ENCODE data around the gene MRPL27.
"Not testable (repeated sequence)": the region's sequence is repeated elsewhere in the genome, so short reads cannot be mapped to it uniquely, and the experiment has no call there.

The MRPL27 gene

GRCh38 chr17:50344731-50345365, 28.1 kb downstream of the MRPL27 start:
- no peak for DNase-seq

DNA sequence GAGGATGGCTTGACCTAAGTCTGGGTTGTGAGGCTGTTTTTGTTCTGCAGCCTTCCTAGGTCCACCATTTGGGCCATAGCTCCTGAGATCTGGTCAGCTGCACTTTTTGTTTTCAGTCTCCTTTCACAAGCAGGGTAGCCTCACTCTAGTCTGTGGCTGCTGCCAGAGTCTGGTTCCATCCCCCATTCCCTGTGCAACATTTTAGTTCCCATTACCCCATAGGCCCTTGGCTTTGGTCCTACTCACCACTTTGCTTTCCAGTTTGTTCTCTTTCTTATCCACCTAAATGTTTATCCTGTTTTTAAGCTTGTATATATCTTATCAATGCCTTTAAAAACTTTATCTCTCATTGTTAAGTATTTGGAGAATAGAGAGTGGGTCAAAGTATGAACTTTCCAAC, 33.6 kb downstream of the MRPL27 start:
- no peak for DNase-seq

DNA sequence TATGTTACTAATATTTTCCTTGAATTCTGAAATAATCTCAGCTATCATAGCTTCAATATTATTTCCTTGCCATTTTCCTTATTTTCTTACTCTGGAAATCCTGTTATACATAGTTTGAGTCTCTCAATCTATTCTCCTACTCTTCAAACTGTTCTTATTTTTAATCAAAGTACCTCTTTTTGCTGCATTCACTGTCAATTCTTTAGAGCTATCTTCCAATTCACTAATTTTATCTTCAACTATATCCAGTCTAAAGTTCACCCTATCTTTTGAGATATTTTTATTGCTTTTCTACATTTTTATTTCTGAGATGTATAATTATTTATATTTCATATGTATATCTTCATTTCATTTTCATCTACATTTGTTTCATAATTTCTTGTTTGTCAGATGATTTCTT, 34.3 kb downstream of the MRPL27 start:
- no peak for DNase-seq

DNA sequence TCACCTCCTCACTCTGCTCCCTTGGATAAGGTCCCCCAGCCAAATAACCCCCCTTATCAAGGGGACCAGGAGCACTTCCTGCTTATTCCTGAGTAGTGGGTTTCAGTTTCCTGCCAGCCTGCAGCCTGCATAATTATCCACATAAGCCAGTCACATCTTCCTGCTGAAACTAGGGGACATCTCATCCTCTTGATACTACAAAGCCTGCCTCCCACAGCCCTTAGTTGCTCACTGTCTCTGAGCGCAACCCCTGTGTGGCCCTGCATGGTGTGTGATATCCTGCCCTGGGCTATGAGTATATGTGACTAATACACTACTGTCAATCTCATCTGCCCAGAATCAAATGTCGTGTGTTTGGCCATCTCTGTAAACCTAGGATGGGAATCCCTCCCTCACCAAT, 35.0 kb downstream of the MRPL27 start:
- DNase-seq: no peak

DNA sequence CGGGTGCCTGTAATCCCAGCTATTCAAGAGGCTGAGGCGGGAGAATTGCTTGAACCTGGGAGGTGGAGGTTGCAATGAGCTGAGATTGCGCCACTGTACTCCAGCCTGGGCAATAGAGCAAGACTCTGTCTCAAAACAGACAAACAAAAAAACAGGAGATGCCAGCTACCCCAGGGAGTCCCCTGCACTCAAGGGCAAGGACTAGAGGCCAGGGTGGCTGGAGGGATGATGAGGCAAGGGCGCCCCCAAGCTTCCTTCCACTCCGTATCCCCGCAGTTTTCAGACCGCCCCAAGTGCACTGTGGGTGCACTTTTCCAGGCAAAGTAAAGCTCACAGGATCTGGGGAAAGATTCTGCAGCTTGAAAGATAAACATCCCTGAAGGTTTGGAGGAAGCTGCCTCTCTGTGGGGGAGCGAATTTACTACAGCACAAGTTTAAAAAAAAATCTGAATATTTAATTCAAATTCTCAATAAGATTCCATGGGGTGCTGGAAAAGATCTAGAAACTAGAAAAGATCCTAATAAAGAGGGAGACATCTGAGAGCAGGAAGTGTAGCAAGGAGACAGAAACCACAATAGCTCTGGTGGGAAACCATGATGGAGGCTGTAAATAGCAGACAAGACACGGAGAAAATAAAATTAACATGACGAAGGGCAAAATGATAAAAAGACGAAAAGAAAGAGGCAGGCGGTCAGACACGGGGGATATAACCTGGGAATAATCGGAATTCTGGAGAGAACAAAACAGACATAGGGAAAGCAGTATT, 39.5 kb downstream of the MRPL27 start:
- not testable (repeated sequence) for DNase-seq

- DNase-seq: no peak
Measured at GRCh38 chr17:50332196-50332595, 40.8 kb downstream of the MRPL27 start.

DNA sequence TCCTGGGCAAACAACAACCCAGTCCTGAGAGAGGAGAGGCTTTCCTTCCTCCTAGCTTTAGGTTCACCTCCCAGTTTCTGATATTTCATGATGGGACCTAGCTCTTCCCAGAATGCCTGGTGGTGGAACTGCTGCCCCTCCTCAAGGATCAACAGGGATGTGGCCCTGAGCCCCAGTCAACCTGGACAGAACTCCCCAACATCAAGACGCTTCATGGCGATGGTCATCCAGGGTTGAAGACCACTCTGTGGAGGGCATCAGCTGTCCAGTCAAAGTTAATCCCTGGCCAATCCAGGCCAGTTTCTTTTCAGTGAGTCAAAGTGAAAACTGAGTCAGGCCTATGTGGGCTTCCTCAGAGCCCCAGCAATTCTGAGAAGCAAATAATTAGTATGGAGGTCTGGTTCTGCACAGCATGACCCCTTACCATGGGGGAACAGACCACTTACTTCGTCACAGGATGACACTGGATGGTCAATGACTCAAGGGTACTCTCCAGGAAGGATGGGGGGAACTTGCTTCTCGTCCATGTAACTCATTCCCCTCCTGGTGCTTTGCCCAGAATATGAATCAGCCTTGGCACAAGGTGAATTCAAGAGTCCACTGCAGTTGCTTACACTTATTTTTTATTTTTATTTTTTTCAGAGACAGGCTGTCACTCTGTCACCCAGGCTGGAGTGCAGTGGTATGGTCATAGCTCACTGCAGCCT, 41.7 kb downstream of the MRPL27 start:
- DNase-seq: no peak

DNA sequence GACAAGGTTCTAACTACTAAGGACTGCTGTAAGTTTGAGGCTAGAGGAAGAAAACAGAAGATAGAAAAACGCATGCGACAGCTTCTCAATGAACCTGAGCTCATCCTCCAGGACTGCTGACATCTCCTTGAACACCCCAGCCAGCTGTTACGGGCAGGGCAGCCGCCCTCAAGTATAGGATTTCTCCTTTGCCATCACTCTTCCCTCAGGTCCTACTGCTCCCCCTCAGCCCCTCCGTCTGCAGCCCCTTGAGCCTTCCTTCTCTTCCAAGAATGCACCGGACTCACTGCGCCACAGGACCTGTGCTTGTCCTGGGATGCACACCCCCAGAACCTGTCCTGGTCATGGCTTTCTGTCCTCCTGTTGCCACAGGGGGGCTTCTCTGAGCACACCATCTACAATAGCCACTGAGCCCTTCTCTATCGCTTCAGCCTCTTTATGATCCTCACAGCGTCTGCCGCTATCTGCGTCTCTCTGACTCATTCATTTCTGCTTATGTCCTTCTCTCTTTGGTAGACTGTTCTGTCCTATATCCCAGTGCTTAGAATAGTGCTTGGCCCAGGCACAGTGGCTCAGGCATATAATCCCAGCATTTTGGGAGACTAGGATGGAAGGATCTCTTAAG, 42.7 kb downstream of the MRPL27 start:
- DNase-seq: no peak

DNA sequence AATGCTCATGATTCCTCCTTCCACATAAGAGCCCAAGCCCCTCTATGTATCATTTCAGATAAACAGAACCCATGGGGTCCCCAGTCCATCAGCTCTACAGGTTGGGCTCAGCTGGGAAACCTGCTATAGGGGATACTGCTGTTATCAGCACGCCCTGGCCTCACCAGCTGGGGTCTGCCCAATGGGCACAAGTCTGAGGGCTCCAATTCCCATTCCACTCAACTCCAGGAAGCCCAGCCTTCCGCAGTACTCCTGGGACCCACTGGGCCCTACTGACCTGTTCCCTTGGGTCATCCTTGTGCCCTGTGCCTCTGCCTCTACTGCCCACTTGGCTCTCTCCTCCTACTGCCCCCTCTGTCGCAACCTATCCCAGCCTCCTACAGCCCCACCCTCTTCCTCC, 43.3 kb downstream of the MRPL27 start:
- DNase-seq: no peak

- no peak for DNase-seq
Measured at GRCh38 chr17:50328363-50329325, 44.3 kb downstream of the MRPL27 start.

- DNase-seq: no peak
Measured at GRCh38 chr17:50326831-50327364, 46.1 kb downstream of the MRPL27 start.

DNA sequence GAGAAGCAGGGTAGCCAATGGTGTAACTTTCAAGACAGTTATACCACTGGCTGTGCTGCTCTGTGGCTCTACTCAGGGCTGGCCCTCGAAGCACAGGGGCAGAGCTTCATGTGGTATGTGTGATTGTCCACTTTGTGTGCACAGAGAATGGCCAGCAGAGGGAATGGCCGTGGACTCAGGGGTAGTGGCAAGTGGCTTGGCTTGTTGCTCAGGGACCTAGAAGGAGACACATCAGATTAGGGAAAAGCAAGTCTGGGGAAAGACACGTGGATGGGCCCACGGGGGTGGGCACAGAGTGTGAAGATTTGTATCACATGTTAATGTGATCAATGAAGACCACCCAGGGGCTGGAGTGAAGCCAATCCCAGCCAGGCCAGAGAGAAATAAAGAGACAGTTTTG, 47.1 kb downstream of the MRPL27 start:
- DNase-seq: no peak

GRCh38 chr17:50323060-50323459, 49.9 kb downstream of the MRPL27 start:
- DNase-seq: no peak

DNA sequence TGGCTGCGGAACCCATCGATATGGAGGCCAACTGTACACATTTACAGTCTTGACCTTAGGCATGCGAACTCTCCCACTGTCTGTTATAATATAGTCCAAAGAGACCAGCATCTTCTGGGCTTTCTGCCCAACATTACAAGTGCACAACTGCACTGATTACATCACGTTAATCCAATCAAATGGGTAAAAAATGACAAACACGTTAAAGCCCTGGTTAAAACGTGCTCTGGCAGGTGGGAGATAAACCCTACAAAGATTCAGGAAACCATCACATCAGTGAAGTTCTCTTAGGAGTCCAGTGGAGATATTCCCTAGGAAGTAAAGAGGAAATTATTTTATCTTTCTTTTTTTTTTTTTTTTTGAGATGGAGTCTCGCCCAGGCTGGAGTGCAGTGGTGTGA, 50.7 kb downstream of the MRPL27 start:
- DNase-seq: no peak

DNA sequence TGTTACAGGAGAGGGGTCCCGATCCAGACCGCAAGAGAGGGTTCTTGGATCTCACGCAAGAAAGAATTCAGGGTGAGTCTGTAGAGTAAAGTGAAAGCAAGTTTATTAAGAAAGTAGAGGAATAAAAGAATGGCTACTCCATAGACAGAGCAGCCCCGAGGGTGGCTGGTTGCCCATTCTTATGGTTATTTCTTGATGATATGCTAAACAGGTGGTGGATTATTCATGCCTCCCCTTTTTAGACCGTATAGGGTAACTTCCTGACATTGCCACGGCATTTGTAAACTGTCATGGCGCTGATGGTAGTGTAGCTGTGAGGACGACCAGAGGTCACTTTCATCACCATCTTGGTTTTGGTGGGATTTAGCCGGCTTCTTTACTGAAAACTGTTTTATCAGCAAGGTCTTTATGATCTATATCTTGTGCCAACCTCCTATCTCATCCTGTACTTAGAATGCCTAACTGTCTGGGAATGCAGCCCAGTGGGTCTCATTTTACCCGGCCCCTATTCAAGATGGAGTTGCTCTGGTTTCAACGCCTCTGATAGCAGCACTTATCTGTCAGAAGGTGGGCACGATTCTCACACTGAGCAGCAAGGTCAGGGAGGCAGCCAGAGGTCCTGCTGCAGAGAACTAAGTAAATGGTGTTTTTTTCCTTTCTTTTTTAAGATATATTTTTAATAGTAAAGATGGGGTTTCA, 53.5 kb downstream of the MRPL27 start:
- no peak for DNase-seq

GRCh38 chr17:50318501-50319285, 54.3 kb downstream of the MRPL27 start:
- DNase-seq: no peak

Data from NCI-H2081 treated with DMSO at 0.1 percent for 48 hours (cell line).